Neutrophil (primary cell): ENCODE results near the gene TAF4B.
"Not testable (repeated sequence)": the region's sequence is repeated elsewhere in the genome, so short reads cannot be mapped to it uniquely, and the experiment has no call there.

Experiments used
- H3K27ac ChIP-seq: fragments of 200-600 bp; sonication (generic); 2 replicates; pipeline ENCODE4 v1.5.1; 2016; ENCODE audit warnings: mild to moderate bottlenecking, moderate library complexity
- H3K27me3 ChIP-seq: fragments of 200-600 bp; sonication (generic); 2 replicates; pipeline ENCODE4 v1.6.0; 2016; ENCODE audit warnings: mild to moderate bottlenecking
- H3K36me3 ChIP-seq: fragments of 200-600 bp; sonication (generic); 2 replicates; pipeline ENCODE4 v1.5.1; 2017
- H3K4me1 ChIP-seq, 2 experiments: fragments of 200-600 bp in 1 of 2; sonication (generic) in 1 of 2; 1 replicate in 1 of 2; 2 replicates in 1 of 2; pipeline versions ENCODE4 v1.5.1 to v1.6.1; 2013 to 2016; ENCODE audit warnings: low read depth in 1 of 2, low read length in 1 of 2, mild to moderate bottlenecking in 1 of 2, moderate library complexity in 1 of 2; ENCODE audit not compliant: control insufficient read depth in 1 of 2, insufficient read depth in 1 of 2
- H3K4me3 ChIP-seq, 2 experiments: fragments of 200-600 bp in 1 of 2; sonication (generic) in 1 of 2; 1 replicate in 1 of 2; 2 replicates in 1 of 2; pipeline ENCODE4 v1.5.1; 2013 to 2016; ENCODE audit warnings: low read depth in 1 of 2, low read length in 1 of 2, mild to moderate bottlenecking in 1 of 2, moderate library complexity in 1 of 2
- H3K9me3 ChIP-seq: fragments of 200-600 bp; sonication (generic); 2 replicates; pipeline ENCODE4 v1.5.1; 2016
- CTCF ChIP-seq: fragments of 200-600 bp; sonication (generic); IDR thresholded peaks from 2 replicates; pipeline ENCODE4 v1.5.1; 2016; ENCODE audit warnings: antibody characterized with exemption

TAF4B gene

GRCh38 chr18:26436176-26437051 lies 210.2 kb downstream of the TAF4B start:
- H3K4me1 ChIP-seq: no peaks in the 10 kb centered on the region
- TF ChIP-seq CTCF: no peak
- H3K27me3 ChIP-seq: peaks cover 8% of the 10 kb centered on the region
- H3K36me3 ChIP-seq: no peaks in the 10 kb centered on the region
- no peak overlapping the region for H3K27ac ChIP-seq
- H3K4me3 ChIP-seq: no peak overlapping the region
- H3K9me3 ChIP-seq: no peaks in the 10 kb centered on the region

- not testable (repeated sequence) for H3K27me3 ChIP-seq, H3K4me1 ChIP-seq, H3K4me3 ChIP-seq, H3K9me3 ChIP-seq, H3K27ac ChIP-seq, H3K36me3 ChIP-seq
Measured at GRCh38 chr18:26437634-26438033, 211.4 kb downstream of the TAF4B start.

GRCh38 chr18:26438980-26439379 lies 212.7 kb downstream of the TAF4B start:
- Histone ChIP-seq H3K36me3 (no peaks in the 10 kb centered on the region), H3K9me3 (no peaks in the 10 kb centered on the region), H3K27me3 (peaks cover 8% of the 10 kb centered on the region), H3K27ac (no peak overlapping the region), H3K4me1 (no peaks in the 10 kb centered on the region), H3K4me3 (no peak overlapping the region)
- no peak for TF ChIP-seq CTCF

- TF ChIP-seq CTCF: no peak
- H3K4me1 ChIP-seq: no peaks in the 10 kb centered on the region
- H3K36me3 ChIP-seq: no peaks in the 10 kb centered on the region
- H3K9me3 ChIP-seq: no peaks in the 10 kb centered on the region
- H3K27ac ChIP-seq: no peak overlapping the region
- no peak overlapping the region for H3K4me3 ChIP-seq
- H3K27me3 ChIP-seq: peaks cover 8% of the 10 kb centered on the region
Measured at GRCh38 chr18:26439537-26439936, 213.3 kb downstream of the TAF4B start.

GRCh38 chr18:26440644-26441043 lies 214.4 kb downstream of the TAF4B start:
- Histone ChIP-seq H3K36me3 (no peaks in the 10 kb centered on the region), H3K4me1 (no peaks in the 10 kb centered on the region), H3K4me3 (no peak overlapping the region), H3K27ac (no peak overlapping the region), H3K27me3 (peaks cover 8% of the 10 kb centered on the region), H3K9me3 (no peaks in the 10 kb centered on the region)
- no peak for TF ChIP-seq CTCF
